Femur (tissue), 1 donor: ENCODE results near the gene MEF2D.

Source experiments
- DNase-seq: peaks from one replicate; pipeline ENCODE4 v3.0.0-alpha.2; 2017

The MEF2D gene

DNA sequence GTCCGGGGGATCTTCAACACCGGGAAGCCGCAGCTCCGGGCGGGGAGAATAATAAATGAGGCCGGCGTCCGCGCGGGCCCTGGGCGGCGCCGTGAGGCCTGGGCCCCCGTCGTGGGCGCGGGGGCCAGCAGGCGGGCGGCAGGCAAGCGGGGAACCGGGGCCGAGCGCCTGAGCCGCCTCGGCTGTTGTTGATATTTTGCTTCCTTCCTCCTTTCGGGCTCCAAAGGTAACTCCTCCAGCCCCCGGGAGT is at the start of gene MEF2D:
TSS of gene MEF2D (minus strand) at position 233 of the 250 bp plus-strand sequence. CDS start 17,483 bp downstream, outside the sequence.
- DNase-seq: no peak

- DNase-seq: no peak
Measured at GRCh38 chr1:156550346-156550745, 49.8 kb upstream of the MEF2D start.

GRCh38 chr1:156549831-156550230 is 49.3 kb upstream of the MEF2D start:
- DNase-seq: no peak

- no peak for DNase-seq
Measured at GRCh38 chr1:156549390-156549789, 48.8 kb upstream of the MEF2D start.

DNA sequence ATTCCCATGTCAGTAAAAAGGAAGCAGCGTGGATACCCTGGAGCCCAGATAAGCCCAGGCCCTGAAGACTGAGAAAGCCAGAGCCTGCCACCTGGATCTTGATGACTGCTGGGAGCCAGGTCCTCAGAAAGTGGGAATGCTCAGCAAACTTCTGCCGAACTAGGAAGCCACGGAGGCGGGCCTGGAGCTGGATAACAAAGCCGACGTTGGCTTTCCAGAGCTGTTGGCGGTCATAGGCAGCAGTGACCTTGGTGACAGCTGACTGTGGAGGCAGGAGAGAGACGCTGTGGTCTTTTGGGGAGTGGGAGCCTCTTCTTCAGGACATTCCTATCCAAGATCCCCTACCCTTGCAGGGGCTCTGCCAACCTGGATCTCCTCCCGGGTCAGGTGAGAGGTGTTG is 47.4 kb upstream of the MEF2D start:
- no peak for DNase-seq

- DNase-seq: no peak
Measured at GRCh38 chr1:156547434-156547833, 46.9 kb upstream of the MEF2D start.

DNA sequence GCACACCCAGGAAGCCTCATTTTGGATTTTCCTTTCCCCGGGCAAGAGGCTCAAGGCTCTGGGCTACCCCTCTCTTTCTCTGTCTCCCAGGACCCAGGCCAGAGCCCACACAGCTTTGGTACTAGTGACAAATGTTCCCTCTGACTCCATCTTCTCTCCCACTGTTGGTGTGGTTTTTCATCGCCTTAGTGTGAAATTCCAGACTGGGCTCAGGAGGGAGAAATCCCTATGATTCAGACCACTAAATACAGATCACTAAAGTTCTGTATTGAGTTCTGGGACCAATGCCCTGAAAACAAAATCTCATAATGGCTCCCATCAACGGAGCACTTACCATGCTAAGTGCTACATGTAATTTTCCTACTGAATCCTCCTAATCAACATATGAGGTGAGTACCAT is 45.7 kb upstream of the MEF2D start:
- no peak for DNase-seq

- no peak for DNase-seq
Measured at GRCh38 chr1:156544592-156545102, 44.1 kb upstream of the MEF2D start.

- no peak for DNase-seq
Measured at GRCh38 chr1:156543066-156543465, 42.5 kb upstream of the MEF2D start.

DNA sequence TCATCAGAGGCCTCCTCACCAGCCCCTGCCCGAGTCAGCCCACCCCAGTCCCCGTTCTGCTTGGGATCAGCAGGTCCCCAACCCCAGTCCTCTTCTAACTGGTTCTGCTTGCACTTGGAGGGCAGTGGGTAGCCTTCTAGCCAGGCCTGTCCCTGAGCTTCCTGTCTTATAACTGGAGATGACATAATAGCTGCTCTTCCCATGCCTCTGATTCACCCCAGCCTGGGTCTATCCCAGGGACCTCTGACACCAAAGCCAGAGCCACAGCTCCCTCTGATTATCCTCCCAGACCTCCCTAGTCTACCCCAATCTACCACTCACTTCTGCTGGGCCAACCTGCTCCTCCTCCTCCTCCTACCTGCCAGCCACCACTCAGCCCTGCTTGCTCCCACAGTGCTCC is 40.4 kb upstream of the MEF2D start:
- DNase-seq: no peak

DNA sequence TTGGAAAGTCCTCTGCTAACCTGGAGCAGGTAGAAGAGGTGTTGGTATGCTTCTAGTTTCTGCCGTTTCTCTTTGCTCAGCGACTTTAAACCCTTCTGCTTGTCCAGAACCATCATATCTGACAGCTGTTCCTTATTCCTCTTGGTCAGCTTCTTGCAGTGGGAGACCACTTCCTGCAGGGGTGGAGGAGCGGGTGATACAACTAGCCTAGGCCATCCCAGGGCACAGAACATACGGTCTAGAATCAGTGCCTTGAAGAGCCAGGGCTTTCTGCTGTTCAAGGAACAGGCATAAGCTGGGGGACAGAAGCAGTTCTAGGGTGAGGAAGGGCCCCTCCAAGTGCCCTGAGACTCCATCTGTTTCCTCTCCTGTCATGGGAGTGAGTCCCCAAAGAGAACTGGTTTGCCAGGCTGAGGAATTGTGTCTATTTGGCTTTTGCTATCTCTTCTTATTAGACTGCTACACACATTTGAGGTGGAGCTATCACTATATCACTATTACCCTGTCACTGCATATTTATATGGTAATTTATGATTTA is 39.3 kb upstream of the MEF2D start:
- no peak for DNase-seq

GRCh38 chr1:156538711-156539440 is 38.3 kb upstream of the MEF2D start:
- DNase-seq: no peak

GRCh38 chr1:156537027-156537426 is 36.5 kb upstream of the MEF2D start:
- DNase-seq: no peak

GRCh38 chr1:156534424-156535060 is 34.0 kb upstream of the MEF2D start:
- no peak for DNase-seq

GRCh38 chr1:156533568-156534220 is 33.1 kb upstream of the MEF2D start:
- no peak for DNase-seq

GRCh38 chr1:156532374-156532773 is 31.8 kb upstream of the MEF2D start:
- DNase-seq: no peak

DNA sequence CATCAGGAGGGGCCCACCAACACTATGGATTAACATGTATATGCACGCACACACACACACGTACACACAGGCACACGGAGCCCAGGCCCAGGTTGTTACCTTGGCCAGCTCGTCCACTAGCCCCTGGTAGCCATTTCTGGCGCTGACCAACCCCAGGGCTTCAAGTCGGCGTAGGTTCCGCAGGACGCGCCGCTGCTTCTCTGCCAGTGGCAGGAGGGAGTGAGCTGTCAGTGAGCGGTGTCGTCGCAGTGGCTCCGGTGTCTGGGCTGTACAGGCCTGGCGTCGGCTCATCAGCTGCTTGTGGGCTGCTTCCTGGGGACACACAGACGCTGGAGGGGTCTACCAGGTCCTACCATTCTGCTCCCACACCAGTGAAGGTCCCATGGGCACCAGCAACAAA is 29.4 kb upstream of the MEF2D start:
- no peak for DNase-seq

GRCh38 chr1:156528875-156529425 is 28.4 kb upstream of the MEF2D start:
- DNase-seq: no peak

DNA sequence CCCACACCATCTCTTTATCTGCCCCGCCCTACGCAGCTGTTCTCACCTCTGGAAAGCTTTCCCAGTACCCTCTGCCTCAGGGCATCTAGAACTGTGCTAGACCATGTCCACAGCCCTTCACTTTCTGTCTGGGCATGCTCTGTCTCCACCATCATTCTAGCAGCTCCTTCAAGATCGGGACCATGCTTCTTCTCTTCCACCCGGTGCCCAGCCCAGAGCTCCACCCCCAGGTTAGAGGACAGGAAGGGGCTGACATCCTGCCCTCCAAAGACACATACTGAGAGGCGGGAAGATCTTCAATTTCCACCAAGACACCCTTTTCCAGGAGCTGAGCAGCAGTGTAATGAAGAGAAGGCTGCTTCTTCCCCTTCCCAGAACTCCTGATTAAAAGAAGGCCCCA is 27.7 kb upstream of the MEF2D start:
- DNase-seq: no peak

DNA sequence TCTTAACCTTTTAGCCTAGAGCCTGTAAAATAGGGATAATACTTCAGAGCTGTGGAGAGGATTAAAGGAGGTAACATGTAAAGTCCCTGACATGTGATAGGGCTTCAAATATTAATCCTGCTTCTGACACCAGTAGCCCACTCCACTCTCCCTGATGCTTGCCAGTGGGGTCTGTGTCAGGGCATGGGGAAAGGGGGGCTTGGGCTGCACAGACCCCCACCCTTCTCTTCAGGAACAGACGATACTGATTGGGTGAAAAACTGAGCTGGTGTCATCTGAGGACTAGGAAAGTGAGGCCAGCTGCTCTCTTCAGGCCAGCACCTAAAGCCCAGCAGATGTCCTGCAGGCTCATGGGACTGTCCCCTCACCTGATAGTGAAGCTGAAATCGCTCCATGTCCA is 27.0 kb upstream of the MEF2D start:
- no peak for DNase-seq

- no peak for DNase-seq
Measured at GRCh38 chr1:156525856-156526489, 25.4 kb upstream of the MEF2D start.

GRCh38 chr1:156525071-156525501 is 24.5 kb upstream of the MEF2D start:
- no peak for DNase-seq

DNA sequence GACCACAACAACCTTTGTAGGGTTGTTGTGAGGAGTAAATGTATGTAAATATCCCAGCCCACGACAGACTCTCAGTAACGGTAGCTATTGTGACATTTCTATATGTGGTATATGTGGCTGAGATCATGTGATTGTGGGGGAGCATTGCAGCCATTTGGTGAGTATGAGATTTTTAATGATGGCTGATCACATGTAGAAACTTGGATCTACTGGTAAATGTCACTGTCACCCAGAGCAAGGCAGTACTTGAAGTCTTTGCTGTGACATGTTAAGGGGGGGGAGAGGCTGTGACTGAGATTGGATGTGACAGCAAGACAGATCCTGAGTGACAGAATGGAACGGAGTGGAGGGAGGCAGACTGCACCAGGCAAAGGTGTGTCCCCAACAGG is 23.9 kb upstream of the MEF2D start:
- DNase-seq: no peak
